Measurements from ENCODE around the gene METTL26.
"Not testable (repeated sequence)": the region's sequence is repeated elsewhere in the genome, so short reads cannot be mapped to it uniquely, and the experiment has no call there.

METTL26 gene

DNA sequence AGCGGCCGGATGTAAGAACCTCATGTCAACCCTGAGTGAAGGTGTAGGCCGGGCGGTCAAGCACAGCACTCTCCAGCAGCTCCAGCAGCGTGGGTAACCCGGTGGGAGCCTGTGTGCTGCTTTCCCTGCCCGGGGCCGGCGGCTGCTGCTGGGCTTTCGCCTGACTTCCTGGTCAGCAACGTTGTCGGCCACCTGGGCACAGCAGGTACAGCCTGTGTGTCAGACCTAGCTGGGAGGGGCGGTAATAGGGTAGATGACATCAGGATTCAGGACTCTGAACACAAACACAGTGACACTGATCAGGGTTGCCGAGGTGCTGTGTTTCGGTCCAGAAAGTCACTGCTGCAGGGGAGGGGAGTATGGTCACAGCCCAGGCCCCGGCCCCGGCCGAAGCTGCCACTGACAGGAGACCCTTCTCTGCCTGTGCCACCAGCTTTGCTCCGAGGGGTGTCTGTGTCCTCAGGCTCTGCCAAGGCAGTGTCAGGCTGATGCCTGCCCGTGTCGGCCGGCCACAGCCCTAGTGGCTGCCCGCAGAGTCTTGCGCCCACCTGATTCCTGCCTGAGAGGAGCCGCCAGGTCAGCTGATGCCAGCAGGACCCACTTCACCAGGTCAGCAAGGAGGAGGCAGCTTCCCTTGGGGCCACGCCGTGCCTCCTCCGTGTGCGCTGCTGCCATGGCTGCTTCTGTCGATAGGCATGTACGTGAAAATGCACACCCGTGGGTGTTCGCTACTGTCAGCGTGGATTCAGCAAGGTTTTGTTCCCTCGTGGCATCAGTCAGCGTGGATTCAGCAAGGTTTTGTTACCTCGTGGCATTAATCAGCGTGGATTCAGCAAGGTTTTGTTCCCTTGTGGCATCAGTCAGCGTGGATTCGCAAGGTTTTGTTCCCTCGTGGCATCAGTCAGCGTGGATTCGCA, 37.0 kb downstream of the METTL26 start:
- Histone ChIP-seq H3K27me3 (replicated peaks in 2 of 5; ENCODE audit: control insufficient read depth in 4 of 5, insufficient read depth in 5 of 5, low read length in 4 of 5) (no peaks in the 10 kb centered on the region), H3K36me3 (ENCODE audit: control insufficient read depth in 4 of 4, insufficient read depth in 4 of 4, low read length in 3 of 4) (peaks cover 0 to 26% (median 15%) of the 10 kb centered on the region in 4 experiments), H3K27ac (ENCODE audit: insufficient read depth in 1 of 2, low read depth in 1 of 2, low read length in 2 of 2, poor library complexity in 1 of 2, severe bottlenecking in 2 of 2) (no peak overlapping the region), H3K4me1 (ENCODE audit: control extremely low read depth in 1 of 4, control insufficient read depth in 4 of 4, insufficient read depth in 4 of 4, low read length in 3 of 4) (peaks cover 0 to 10% (median 7%) of the 10 kb centered on the region in 4 experiments), H3K9me3 (ENCODE audit: control extremely low read depth in 1 of 5, control insufficient read depth in 4 of 5, insufficient read depth in 2 of 5, low read depth in 1 of 5, low read length in 4 of 5) (no peaks in the 10 kb centered on the region), H3K4me3 (ENCODE audit: control insufficient read depth in 1 of 7, extremely low read depth in 1 of 7, insufficient read depth in 4 of 7, low read depth in 2 of 7, low read length in 6 of 7) (no peak overlapping the region)
- ChIA-PET CTCF (interaction anchor here (0.7 to 2.0 kb wide), 6 partner anchors 9 to 53 kb away, joined by 3 to 11 read pairs (median 6); partner anchors contain the start of gene RAB40C), POLR2A (interaction anchor here (0.6 kb wide), 1 partner anchor 10 kb away, joined by 4 read pairs; no protein-coding TSS in a partner anchor)
- no peak for DNase-seq
- WGBS (ENCODE audit: insufficient coverage), result 99% methylated on average over 37 of the region's 43 CpGs

DNA sequence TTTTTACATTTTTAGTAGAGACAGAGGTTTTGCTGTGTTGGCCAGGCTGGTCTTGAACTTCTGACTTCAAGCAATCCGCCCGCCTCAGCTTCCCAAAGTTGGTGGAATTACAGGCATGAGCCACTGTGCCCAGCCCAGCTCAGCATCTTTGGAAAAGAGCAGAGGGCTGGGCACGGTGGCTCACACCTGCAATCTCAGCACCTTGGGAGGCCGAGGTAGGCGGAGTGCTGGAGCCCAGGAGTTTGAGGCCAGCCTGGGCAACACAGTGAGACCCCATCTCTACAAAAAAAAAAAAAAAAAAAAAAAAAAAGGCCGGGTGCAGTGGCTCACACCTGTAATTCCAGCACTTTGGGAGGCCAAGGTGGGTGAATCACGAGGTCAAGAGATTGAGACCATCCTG, 38.5 kb downstream of the METTL26 start:
- H3K27me3 ChIP-seq (replicated peaks in 2 of 5; ENCODE audit: control insufficient read depth in 4 of 5, insufficient read depth in 5 of 5, low read length in 4 of 5); POLR2A ChIA-PET; H3K27ac ChIP-seq (ENCODE audit: insufficient read depth in 1 of 2, low read depth in 1 of 2, low read length in 2 of 2, poor library complexity in 1 of 2, severe bottlenecking in 2 of 2); H3K9me3 ChIP-seq (ENCODE audit: control extremely low read depth in 1 of 5, control insufficient read depth in 4 of 5, insufficient read depth in 2 of 5, low read depth in 1 of 5, low read length in 4 of 5); H3K4me3 ChIP-seq (ENCODE audit: control insufficient read depth in 1 of 7, extremely low read depth in 1 of 7, insufficient read depth in 4 of 7, low read depth in 2 of 7, low read length in 6 of 7); CTCF ChIA-PET; DNase-seq: not testable (repeated sequence)
- H3K4me1 ChIP-seq (ENCODE audit: control extremely low read depth in 1 of 4, control insufficient read depth in 4 of 4, insufficient read depth in 4 of 4, low read length in 3 of 4), result peaks cover 0 to 25% (median 15%) of the 10 kb centered on the region in 4 experiments
- 98% methylated on average over 4 of the region's 7 CpGs for WGBS (ENCODE audit: insufficient coverage)
- H3K36me3 ChIP-seq (ENCODE audit: control insufficient read depth in 4 of 4, insufficient read depth in 4 of 4, low read length in 3 of 4), result peaks cover 0 to 30% (median 18%) of the 10 kb centered on the region in 4 experiments

DNA sequence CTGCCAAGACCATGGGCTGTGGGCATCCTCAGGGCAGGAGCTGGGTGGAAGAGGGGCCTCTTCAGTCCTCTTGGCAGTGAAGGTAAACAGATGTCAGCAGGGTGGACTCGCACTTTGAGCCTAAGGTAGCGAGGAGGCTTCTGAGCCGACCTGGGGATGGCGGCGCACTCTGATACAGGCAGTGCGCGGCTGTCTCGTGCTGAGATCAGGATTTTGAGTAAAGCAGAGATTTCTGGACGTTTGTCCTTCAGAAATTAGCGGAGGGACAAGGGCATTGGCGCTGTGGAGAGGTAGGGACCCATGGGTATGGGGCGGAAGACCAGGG, 39.4 kb downstream of the METTL26 start:
- no peak overlapping the region for H3K27ac ChIP-seq (ENCODE audit: insufficient read depth in 1 of 2, low read depth in 1 of 2, low read length in 2 of 2, poor library complexity in 1 of 2, severe bottlenecking in 2 of 2)
- no peaks in the 10 kb centered on the region for H3K9me3 ChIP-seq (ENCODE audit: control extremely low read depth in 1 of 5, control insufficient read depth in 4 of 5, insufficient read depth in 2 of 5, low read depth in 1 of 5, low read length in 4 of 5)
- peaks cover 0 to 30% (median 17%) of the 10 kb centered on the region in 4 experiments for H3K36me3 ChIP-seq (ENCODE audit: control insufficient read depth in 4 of 4, insufficient read depth in 4 of 4, low read length in 3 of 4)
- WGBS (ENCODE audit: insufficient coverage), result 96% methylated on average over 12 of the region's 12 CpGs
- ChIA-PET CTCF (interaction anchor here (0.6 to 1.0 kb wide), 4 partner anchors 20 to 63 kb away, joined by 3 to 4 read pairs (median 3); no protein-coding TSS in a partner anchor), POLR2A (no interaction called here)
- no peaks in the 10 kb centered on the region for H3K27me3 ChIP-seq (replicated peaks in 2 of 5; ENCODE audit: control insufficient read depth in 4 of 5, insufficient read depth in 5 of 5, low read length in 4 of 5)
- H3K4me1 ChIP-seq (ENCODE audit: control extremely low read depth in 1 of 4, control insufficient read depth in 4 of 4, insufficient read depth in 4 of 4, low read length in 3 of 4), result peaks cover 0 to 34% (median 24%) of the 10 kb centered on the region in 4 experiments
- no peak for DNase-seq
- H3K4me3 ChIP-seq (ENCODE audit: control insufficient read depth in 1 of 7, extremely low read depth in 1 of 7, insufficient read depth in 4 of 7, low read depth in 2 of 7, low read length in 6 of 7), result no peak overlapping the region

DNA sequence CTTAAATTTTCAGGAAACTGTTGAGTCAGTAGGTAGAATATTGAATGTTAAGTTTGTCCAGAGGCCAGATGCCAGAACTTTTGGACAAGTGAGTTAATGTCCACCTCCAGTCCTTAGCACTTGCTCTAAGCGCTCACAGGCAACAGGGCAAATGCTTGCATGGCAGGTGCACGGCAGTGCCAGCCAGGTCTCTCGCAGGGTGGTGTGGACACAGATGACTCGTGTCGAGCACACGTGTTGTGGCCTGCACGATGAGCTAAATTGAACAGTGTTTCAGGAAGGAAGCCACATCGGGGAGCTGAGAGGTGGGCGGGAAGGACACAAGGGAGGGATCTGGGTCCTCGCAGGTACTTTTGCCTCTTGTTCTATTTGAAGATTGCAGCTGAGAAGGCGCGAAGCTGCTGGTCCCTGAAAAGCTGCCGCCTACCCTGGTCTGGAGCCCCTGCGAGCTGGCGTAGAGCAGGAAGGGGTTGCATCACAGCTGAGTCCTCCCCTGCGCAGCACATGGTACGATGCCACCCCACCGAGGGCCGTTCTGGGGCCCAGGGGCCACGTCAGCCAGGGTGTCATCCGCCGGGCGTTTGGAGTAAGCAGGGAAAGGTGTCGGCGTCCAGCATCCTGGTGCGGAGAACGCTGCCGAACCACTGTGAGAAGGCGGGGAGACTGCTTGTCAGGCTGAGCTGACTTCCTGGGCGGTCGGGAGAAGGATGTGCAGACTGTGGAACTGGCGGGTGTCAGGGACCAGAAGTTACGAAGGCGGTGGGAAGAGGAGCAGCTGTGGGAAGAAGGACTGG, 40.0 kb downstream of the METTL26 start:
- H3K9me3 ChIP-seq (ENCODE audit: control extremely low read depth in 1 of 5, control insufficient read depth in 4 of 5, insufficient read depth in 2 of 5, low read depth in 1 of 5, low read length in 4 of 5), result no peaks in the 10 kb centered on the region
- H3K4me3 ChIP-seq (ENCODE audit: control insufficient read depth in 1 of 7, extremely low read depth in 1 of 7, insufficient read depth in 4 of 7, low read depth in 2 of 7, low read length in 6 of 7), result no peak overlapping the region
- DNase-seq, result no peak
- CTCF ChIA-PET, result interaction anchor here (0.6 to 1.0 kb wide), 4 partner anchors 20 to 64 kb away, joined by 3 to 4 read pairs (median 3); no protein-coding TSS in a partner anchor
- no peaks in the 10 kb centered on the region for H3K27me3 ChIP-seq (replicated peaks in 2 of 5; ENCODE audit: control insufficient read depth in 4 of 5, insufficient read depth in 5 of 5, low read length in 4 of 5)
- no peak overlapping the region for H3K27ac ChIP-seq (ENCODE audit: insufficient read depth in 1 of 2, low read depth in 1 of 2, low read length in 2 of 2, poor library complexity in 1 of 2, severe bottlenecking in 2 of 2)
- POLR2A ChIA-PET, result no interaction called here
- WGBS (ENCODE audit: insufficient coverage), result 96% methylated on average over 31 of the region's 34 CpGs
- H3K36me3 ChIP-seq (ENCODE audit: control insufficient read depth in 4 of 4, insufficient read depth in 4 of 4, low read length in 3 of 4), result peaks cover 0 to 30% (median 17%) of the 10 kb centered on the region in 4 experiments
- H3K4me1 ChIP-seq (ENCODE audit: control extremely low read depth in 1 of 4, control insufficient read depth in 4 of 4, insufficient read depth in 4 of 4, low read length in 3 of 4), result peaks cover 0 to 37% (median 26%) of the 10 kb centered on the region in 4 experiments

DNA sequence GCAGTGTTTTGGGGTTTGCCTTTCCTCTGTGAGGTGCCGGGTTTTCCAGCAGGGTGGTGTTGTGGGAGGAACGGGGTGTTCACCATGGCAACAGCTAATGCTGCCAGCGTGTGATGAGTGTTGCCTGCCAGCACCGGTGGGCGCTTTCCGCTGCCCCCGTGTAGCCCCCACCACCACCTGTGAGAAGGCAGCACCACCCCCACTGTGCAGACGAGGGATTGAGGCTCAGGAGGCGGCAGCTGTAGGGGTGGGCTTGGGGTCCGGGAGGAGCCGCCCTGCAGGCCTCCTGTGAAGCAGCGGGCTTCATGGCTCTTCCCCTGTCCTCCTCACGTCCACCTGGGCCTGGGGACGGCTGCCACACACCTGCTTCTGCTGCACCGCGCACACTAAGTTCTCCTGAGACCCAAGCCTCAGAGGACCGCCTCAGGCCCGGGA, 41.0 kb downstream of the METTL26 start:
- peaks cover 0 to 39% (median 29%) of the 10 kb centered on the region in 4 experiments for H3K4me1 ChIP-seq (ENCODE audit: control extremely low read depth in 1 of 4, control insufficient read depth in 4 of 4, insufficient read depth in 4 of 4, low read length in 3 of 4)
- H3K36me3 ChIP-seq (ENCODE audit: control insufficient read depth in 4 of 4, insufficient read depth in 4 of 4, low read length in 3 of 4), result peaks cover 0 to 30% (median 17%) of the 10 kb centered on the region in 4 experiments
- 98% methylated on average over 14 of the region's 18 CpGs for WGBS (ENCODE audit: insufficient coverage)
- H3K4me3 ChIP-seq (ENCODE audit: control insufficient read depth in 1 of 7, extremely low read depth in 1 of 7, insufficient read depth in 4 of 7, low read depth in 2 of 7, low read length in 6 of 7), result no peak overlapping the region
- POLR2A ChIA-PET, result no interaction called here
- CTCF ChIA-PET, result interaction anchor here (0.6 kb wide), 1 partner anchor 13 kb away, joined by 4 read pairs; no protein-coding TSS in a partner anchor
- H3K27ac ChIP-seq (ENCODE audit: insufficient read depth in 1 of 2, low read depth in 1 of 2, low read length in 2 of 2, poor library complexity in 1 of 2, severe bottlenecking in 2 of 2), result no peak overlapping the region
- no peaks in the 10 kb centered on the region for H3K9me3 ChIP-seq (ENCODE audit: control extremely low read depth in 1 of 5, control insufficient read depth in 4 of 5, insufficient read depth in 2 of 5, low read depth in 1 of 5, low read length in 4 of 5)
- DNase-seq, result no peak
- H3K27me3 ChIP-seq (replicated peaks in 2 of 5; ENCODE audit: control insufficient read depth in 4 of 5, insufficient read depth in 5 of 5, low read length in 4 of 5), result no peaks in the 10 kb centered on the region

DNA sequence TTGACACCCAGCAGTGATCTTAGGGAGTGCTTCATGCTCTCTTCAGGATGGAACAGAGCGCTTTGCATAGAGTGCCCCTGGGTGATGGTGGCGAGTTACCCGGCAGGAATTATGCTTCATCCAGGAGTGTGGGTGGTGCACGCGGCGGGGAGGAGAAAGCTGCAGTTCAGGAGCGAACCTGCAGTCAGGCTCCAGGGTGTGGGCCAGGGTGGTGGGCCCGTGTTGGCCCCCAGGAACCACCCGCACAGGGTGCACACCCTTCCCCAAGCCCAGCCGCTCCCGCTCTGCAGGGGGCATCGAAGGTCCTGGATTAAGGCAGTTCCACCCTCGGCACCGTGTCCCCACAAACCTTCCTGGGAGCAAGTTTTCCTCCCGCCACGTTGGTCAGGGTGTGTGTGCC, 42.3 kb downstream of the METTL26 start:
- Histone ChIP-seq H3K27me3 (replicated peaks in 2 of 5; ENCODE audit: control insufficient read depth in 4 of 5, insufficient read depth in 5 of 5, low read length in 4 of 5) (no peaks in the 10 kb centered on the region), H3K27ac (ENCODE audit: insufficient read depth in 1 of 2, low read depth in 1 of 2, low read length in 2 of 2, poor library complexity in 1 of 2, severe bottlenecking in 2 of 2) (no peak overlapping the region), H3K9me3 (ENCODE audit: control extremely low read depth in 1 of 5, control insufficient read depth in 4 of 5, insufficient read depth in 2 of 5, low read depth in 1 of 5, low read length in 4 of 5) (no peaks in the 10 kb centered on the region), H3K4me3 (ENCODE audit: control insufficient read depth in 1 of 7, extremely low read depth in 1 of 7, insufficient read depth in 4 of 7, low read depth in 2 of 7, low read length in 6 of 7) (no peak overlapping the region), H3K4me1 (ENCODE audit: control extremely low read depth in 1 of 4, control insufficient read depth in 4 of 4, insufficient read depth in 4 of 4, low read length in 3 of 4) (peaks cover 0 to 39% (median 29%) of the 10 kb centered on the region in 4 experiments), H3K36me3 (ENCODE audit: control insufficient read depth in 4 of 4, insufficient read depth in 4 of 4, low read length in 3 of 4) (peaks cover 0 to 20% (median 14%) of the 10 kb centered on the region in 4 experiments)
- WGBS (ENCODE audit: insufficient coverage), result 98% methylated on average over 13 of the region's 16 CpGs
- ChIA-PET POLR2A (no interaction called here), CTCF (interaction anchor here (0.8 to 2.1 kb wide), 5 partner anchors 10 to 20 kb away, joined by 3 to 5 read pairs (median 4); no protein-coding TSS in a partner anchor)
- DNase-seq, result no peak
